Neural cell (in vitro differentiated cells): Measurements from ENCODE around the gene TSPEAR. TPM values are rescaled to one million over a fixed set of nuclear protein-coding genes. Genes with fewer than 3 reads are reported as not detected.

Source experiments
- H2AFZ ChIP-seq: fragments of 200-600, 300-800 bp; sonication (generic), shearing (Covaris generic); 2 replicates; pipeline ENCODE4 v1.6.0; 2014; ENCODE audit warnings: low read depth, mild to moderate bottlenecking, antibody characterized with exemption, low read length, moderate library complexity
- H3F3A ChIP-seq: fragments of 200-600 bp; shearing (Covaris generic); 2 replicates; pipeline ENCODE4 v1.6.1; 2016; ENCODE audit warnings: mild to moderate bottlenecking, moderate library complexity, mixed read lengths, antibody characterized with exemption, low read length; ENCODE audit not compliant: insufficient read depth, poor library complexity, severe bottlenecking
- H3K27ac ChIP-seq: fragments of 200-600, 300-800 bp; sonication (generic), shearing (Covaris generic); 2 replicates; pipeline ENCODE4 v1.5.1; 2014; ENCODE audit warnings: mild to moderate bottlenecking, low read length, moderate library complexity
- H3K27me3 ChIP-seq: fragments of 300-800, 200-600 bp; sonication (generic), shearing (Covaris generic); 2 replicates; pipeline ENCODE4 v1.6.0; 2014; ENCODE audit warnings: mild to moderate bottlenecking, low read depth, low read length, moderate library complexity; ENCODE audit not compliant: insufficient read depth
- H3K36me3 ChIP-seq: fragments of 300-800, 200-600 bp; sonication (generic), shearing (Covaris generic); 2 replicates; pipeline ENCODE4 v1.5.1; 2014; ENCODE audit warnings: mild to moderate bottlenecking, antibody characterized with exemption, low read length, moderate library complexity; ENCODE audit not compliant: insufficient read depth
- H3K4me2 ChIP-seq: fragments of 300-800, 200-600 bp; sonication (generic), shearing (Covaris generic); 2 replicates; pipeline ENCODE4 v1.6.0; 2014; ENCODE audit warnings: mild to moderate bottlenecking, low read length
- H3K4me3 ChIP-seq: fragments of 300-800, 200-600 bp; sonication (generic), shearing (Covaris generic); 2 replicates; pipeline ENCODE4 v1.5.1; 2014; ENCODE audit warnings: mild to moderate bottlenecking, low read length, moderate library complexity
- H3K79me2 ChIP-seq: fragments of 200-600 bp; shearing (Covaris generic); replicated peaks from 2 replicates; pipeline ENCODE4 v1.6.0; 2014; ENCODE audit warnings: mild to moderate bottlenecking, low read length, moderate library complexity; ENCODE audit not compliant: insufficient read depth
- H3K9ac ChIP-seq: fragments of 300-800, 200-600 bp; sonication (generic), shearing (Covaris generic); 2 replicates; pipeline ENCODE4 v1.6.1; 2016; ENCODE audit warnings: mild to moderate bottlenecking, low read length, mixed read lengths
- H3K9me2 ChIP-seq: fragments of 200-600 bp; shearing (Covaris generic); 2 replicates; pipeline ENCODE4 v1.6.1; 2016; ENCODE audit warnings: mild to moderate bottlenecking, low read length, mixed read lengths; ENCODE audit not compliant: insufficient read depth
- H3K9me3 ChIP-seq: fragments of 200-600, 300-800 bp; sonication (generic), shearing (Covaris generic); 2 replicates; pipeline ENCODE4 v1.6.1; 2016; ENCODE audit warnings: mild to moderate bottlenecking, mixed run types, low read length, moderate library complexity, mixed read lengths
- H4K20me1 ChIP-seq: fragments of 200-600 bp; shearing (Covaris generic); 2 replicates; pipeline ENCODE4 v1.6.1; 2016; ENCODE audit warnings: mild to moderate bottlenecking, mixed run types; ENCODE audit not compliant: insufficient read depth
- CTCF ChIP-seq: fragments of 450-650 bp; IDR thresholded peaks from 2 replicates; pipeline ENCODE4 v1.5.1; 2014; ENCODE audit warnings: antibody characterized with exemption, mild to moderate bottlenecking, moderate library complexity; ENCODE audit not compliant: poor library complexity, severe bottlenecking
- EP300 ChIP-seq: fragments of 450-650 bp; conservative IDR thresholded peaks from 2 replicates; pipeline ENCODE4 v1.6.1; 2014; ENCODE audit warnings: antibody characterized with exemption, mild to moderate bottlenecking, moderate library complexity; ENCODE audit not compliant: poor library complexity, severe bottlenecking
- EZH2 ChIP-seq: fragments of 200-600, 300-800 bp; shearing (Covaris generic), sonication (generic); IDR thresholded peaks from 2 replicates; pipeline ENCODE4 v1.6.1; 2014; ENCODE audit warnings: antibody characterized with exemption, low read length, borderline replicate concordance, mild to moderate bottlenecking; ENCODE audit not compliant: insufficient read depth, poor library complexity, severe bottlenecking
- MXI1 ChIP-seq: fragments of 450-650 bp; conservative IDR thresholded peaks from 2 replicates; pipeline ENCODE4 v1.6.1; 2014; ENCODE audit warnings: antibody characterized with exemption, mild to moderate bottlenecking; ENCODE audit not compliant: poor library complexity, severe bottlenecking
- POLR2AphosphoS5 ChIP-seq: IDR thresholded peaks from 2 replicates; pipeline ENCODE4 v1.6.1; 2012
- RAD21 ChIP-seq: fragments of 450-650 bp; conservative IDR thresholded peaks from 2 replicates; pipeline ENCODE4 v1.6.1; 2014; ENCODE audit warnings: antibody characterized with exemption, mild to moderate bottlenecking, moderate library complexity
- REST ChIP-seq: IDR thresholded peaks from 2 replicates; pipeline ENCODE4 v1.6.1; 2012; ENCODE audit warnings: borderline replicate concordance
- SMC3 ChIP-seq: fragments of 450-650 bp; conservative IDR thresholded peaks from 2 replicates; pipeline ENCODE4 v1.6.1; 2014; ENCODE audit warnings: antibody characterized with exemption, mild to moderate bottlenecking, moderate library complexity; ENCODE audit not compliant: poor library complexity
- TAF1 ChIP-seq: IDR thresholded peaks from 2 replicates; pipeline ENCODE4 v1.6.1; 2012; ENCODE audit warnings: low read depth
- polyA plus RNA-seq: library from polyadenylated mRNA; depleted of rRNA; stranded (reverse); fragments of >200 nt; gene quantifications from 2 replicates; pipeline ENCODE4 v1.2.3, GENCODE V29; 2014

Gene TSPEAR
- polyA plus RNA-seq, 1 donor from 2014 or later, result 0.19 TPM

DNA sequence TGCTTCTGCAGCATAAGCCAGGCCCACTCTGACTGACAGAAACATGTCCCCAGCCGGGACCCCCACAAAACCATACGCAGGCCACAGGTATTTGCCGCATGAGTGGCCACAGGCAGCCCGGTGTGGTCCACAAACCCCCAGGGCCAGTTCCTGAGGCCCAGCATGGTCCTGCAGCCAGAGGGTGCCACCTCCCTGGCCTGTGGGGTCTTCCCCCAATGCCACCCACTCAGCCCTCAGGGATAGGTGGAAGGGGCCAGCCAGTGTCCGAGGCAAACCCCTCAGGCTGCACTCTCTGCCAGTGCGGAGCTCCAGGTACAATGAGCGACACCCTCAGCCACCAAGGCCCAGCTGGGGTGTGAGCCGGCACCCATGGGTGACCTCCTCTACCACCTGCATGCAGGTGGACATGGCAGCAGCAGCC lies 46.8 kb upstream of the TSPEAR start:
- H3K36me3 ChIP-seq, result no peaks in the 10 kb centered on the region
- no peaks in the 10 kb centered on the region for H3F3A ChIP-seq
- H3K9me3 ChIP-seq, result no peaks in the 10 kb centered on the region
- TF ChIP-seq POLR2AphosphoS5 (no peak), RAD21 (no peak), CTCF (no peak), REST (no peak)
- no peak overlapping the region for H3K4me3 ChIP-seq
- H3K79me2 ChIP-seq, result no peaks in the 10 kb centered on the region
- H3K27me3 ChIP-seq, result no peaks in the 10 kb centered on the region
- no peak overlapping the region for H3K27ac ChIP-seq
- no peak overlapping the region for H3K4me2 ChIP-seq
- no peak overlapping the region for H2AFZ ChIP-seq
- H3K9me2 ChIP-seq, result no peaks in the 10 kb centered on the region
- no peaks in the 10 kb centered on the region for H4K20me1 ChIP-seq
- H3K9ac ChIP-seq, result no peak overlapping the region

DNA sequence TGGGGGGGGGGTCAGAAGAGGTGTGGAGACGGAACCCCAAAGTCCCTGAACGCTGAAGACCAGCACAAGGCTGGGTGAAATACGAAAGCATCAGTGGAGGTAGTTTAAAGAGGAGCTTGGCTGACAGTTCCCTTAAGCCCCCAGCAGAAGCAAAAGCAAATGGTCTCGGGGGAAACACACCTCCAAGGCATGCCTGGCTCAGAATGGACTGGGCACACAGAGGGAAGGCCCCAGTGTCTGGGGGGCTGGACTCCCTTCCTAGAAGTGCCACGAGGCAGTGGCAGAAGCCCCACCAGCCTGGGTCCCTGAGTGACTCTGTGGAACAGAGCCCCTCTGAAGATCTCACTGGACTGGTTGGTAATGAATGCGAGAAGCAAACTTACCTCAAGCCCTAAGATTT lies 46.4 kb upstream of the TSPEAR start:
- no peak overlapping the region for H2AFZ ChIP-seq
- H3K27ac ChIP-seq, result no peak overlapping the region
- no peaks in the 10 kb centered on the region for H3K79me2 ChIP-seq
- no peak for TF ChIP-seq EP300
- TF ChIP-seq TAF1, result no peak
- TF ChIP-seq SMC3, result no peak
- no peak for TF ChIP-seq POLR2AphosphoS5
- H3K4me2 ChIP-seq, result no peak overlapping the region
- no peaks in the 10 kb centered on the region for H3K36me3 ChIP-seq
- H3K9me3 ChIP-seq, result no peaks in the 10 kb centered on the region
- H4K20me1 ChIP-seq, result no peaks in the 10 kb centered on the region
- no peaks in the 10 kb centered on the region for H3K9me2 ChIP-seq
- no peak overlapping the region for H3K9ac ChIP-seq
- no peaks in the 10 kb centered on the region for H3F3A ChIP-seq
- no peaks in the 10 kb centered on the region for H3K27me3 ChIP-seq
- H3K4me3 ChIP-seq, result no peak overlapping the region

- Histone ChIP-seq H3K9me3 (no peaks in the 10 kb centered on the region), H3K36me3 (no peaks in the 10 kb centered on the region), H4K20me1 (no peaks in the 10 kb centered on the region), H3K4me3 (no peak overlapping the region), H3F3A (no peaks in the 10 kb centered on the region), H3K79me2 (no peaks in the 10 kb centered on the region), H2AFZ (no peak overlapping the region), H3K4me2 (no peak overlapping the region), H3K9me2 (no peaks in the 10 kb centered on the region), H3K27ac (no peak overlapping the region), H3K9ac (no peak overlapping the region), H3K27me3 (no peaks in the 10 kb centered on the region)
- no peak for TF ChIP-seq POLR2AphosphoS5
- no peak for TF ChIP-seq SMC3
- TF ChIP-seq EZH2, result no peak
- TF ChIP-seq RAD21, result no peak
- TF ChIP-seq EP300, result no peak
- no peak for TF ChIP-seq MXI1
- TF ChIP-seq TAF1, result no peak
- no peak for TF ChIP-seq CTCF
- no peak for TF ChIP-seq REST
These were observed 45.2 kb upstream of the TSPEAR start for GRCh38 chr21:44756423-44757185.
